Fibroblast of skin of right biceps (primary cell): ENCODE data around the gene RPS6KB2.
"Not testable (repeated sequence)": the region's sequence is repeated elsewhere in the genome, so short reads cannot be mapped to it uniquely, and the experiment has no call there.

ENCODE experiments used
- DNase-seq: peaks from one replicate; pipeline ENCODE4 v3.0.0-alpha.2; 2013

The RPS6KB2 gene

DNA sequence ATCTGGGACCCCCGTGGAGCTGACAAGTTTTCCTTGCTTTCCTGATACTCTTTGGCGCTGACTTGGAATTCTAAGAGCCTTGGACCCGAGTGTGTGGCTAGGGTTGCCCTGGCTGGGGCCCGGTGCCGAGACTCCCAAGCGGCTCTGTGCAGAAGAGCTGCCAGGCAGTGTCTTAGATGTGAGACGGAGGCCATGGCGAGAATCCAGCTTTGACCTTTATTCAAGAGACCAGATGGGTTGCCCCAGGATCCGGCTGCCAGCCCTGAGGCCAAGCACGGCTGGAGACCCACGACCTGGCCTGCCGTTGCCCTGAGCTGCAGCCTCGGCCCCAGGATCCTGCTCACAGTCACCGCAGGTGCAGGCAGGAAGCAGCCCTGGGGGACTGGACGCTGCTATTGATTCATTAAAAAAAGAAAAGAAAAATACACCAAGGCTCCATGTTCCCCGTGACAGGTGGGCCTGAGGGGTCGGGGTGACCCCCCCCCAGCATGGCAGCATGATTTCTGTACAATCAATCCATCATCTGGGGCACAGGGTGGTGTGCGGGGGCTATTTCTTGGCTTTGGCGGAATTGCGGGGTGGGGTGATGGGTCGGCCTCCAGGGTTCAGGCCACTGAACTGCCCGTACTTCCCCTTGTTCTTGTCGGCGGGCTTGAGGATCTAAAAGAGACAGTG is 30.2 kb upstream of the RPS6KB2 start:
- DNase-seq, result no peak

DNA sequence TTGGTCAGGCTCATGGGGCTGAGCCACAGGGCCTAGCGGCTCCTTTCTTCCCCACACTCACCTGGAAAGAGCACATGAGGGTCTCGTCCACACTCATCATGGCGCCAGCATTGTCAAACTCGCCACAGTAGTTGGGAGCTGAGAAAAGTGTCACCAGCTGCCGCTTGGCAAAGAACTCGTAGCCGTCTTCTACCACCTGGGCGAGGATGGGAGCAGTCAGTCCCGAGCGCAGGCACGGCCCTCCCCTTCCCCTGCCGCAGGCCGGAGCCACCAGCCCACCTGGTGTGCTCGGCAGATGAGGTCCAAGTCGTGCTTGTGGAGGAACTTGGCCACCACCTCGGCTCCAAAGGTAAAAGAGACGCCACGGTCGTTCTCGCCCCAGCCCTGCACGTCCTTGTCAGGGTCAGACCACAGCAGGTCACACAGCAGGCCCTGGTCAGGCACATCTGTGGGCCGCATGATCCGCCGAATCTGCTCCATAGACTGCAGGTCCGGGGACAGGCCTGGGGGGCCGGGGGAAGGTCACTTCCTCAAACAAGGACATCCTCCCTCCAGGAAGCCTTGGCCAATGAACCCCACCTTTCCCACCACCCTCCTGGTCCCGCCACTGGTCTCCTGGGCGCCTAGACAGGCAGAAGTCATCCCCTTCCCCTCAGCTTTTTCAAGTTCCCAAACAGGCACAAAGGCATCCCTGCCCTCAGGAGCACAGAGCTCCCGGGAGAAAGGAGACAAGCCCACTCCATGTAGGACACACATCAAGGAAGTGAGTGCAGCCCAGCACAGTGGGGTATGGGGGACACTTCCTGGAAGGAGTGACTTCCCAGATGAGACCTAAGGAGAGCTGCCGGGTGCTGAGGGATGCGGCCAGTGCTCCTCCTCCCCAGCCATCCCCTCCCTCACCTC is 29.4 kb upstream of the RPS6KB2 start:
- DNase-seq, result no peak

DNA sequence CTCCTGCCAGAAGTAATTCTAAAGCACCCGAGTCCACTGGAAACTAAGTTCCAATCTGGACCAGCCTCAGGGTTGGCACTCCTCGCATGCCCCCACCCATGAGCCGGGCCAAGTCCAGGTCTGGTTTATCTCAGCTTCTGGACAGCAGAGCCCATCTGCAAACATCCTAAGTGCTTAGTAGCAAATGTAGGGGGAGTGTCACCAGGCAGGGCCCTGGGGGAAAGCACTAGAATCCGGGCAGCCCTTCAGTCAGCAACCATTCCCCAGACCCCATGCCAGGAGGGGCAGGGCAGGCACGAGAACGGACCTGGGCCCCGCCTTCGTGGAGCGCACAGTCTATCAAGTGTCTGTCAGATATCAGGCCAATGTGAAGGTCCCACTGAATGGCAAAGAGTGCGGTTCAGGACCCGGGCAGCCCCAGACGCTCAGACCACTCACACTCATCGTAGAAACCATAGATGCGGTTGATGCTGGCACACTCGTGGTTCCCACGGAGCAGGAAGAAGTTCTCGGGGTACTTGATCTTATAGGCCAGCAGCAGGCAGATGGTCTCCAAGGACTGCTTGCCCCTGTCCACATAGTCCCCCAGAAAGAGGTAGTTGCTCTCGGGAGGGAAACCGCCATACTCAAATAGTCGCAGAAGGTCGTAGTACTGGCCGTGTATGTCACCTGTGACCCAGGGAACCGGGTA is 27.9 kb upstream of the RPS6KB2 start:
- DNase-seq, result no peak

DNA sequence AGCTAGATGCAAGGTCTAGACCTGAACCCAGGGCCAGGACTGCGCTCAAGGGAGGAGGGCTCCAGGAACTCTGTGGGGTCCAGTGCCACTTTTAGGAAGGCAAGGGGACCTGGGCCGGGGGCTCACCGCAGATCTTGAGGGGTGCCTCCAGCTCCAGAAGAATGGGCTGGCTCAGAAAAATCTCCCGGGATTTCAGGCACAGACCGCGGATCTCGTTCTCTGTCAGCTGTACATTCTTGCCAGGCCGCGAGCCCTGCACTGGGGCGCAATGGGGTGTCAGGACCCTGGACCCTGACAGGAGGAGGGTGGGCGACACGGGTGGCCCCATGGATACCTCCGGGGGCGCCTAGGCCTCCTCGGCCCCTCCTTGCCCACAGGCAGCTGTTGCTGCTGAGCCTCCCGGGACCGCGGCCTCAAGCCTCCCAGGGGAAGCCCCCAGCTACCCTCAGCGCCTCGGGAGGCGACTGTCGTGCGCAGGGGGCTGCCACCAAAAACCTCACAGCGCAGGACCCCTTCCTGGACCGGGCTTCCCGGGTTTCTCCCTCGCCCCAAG is 27.3 kb upstream of the RPS6KB2 start:
- no peak for DNase-seq

DNA sequence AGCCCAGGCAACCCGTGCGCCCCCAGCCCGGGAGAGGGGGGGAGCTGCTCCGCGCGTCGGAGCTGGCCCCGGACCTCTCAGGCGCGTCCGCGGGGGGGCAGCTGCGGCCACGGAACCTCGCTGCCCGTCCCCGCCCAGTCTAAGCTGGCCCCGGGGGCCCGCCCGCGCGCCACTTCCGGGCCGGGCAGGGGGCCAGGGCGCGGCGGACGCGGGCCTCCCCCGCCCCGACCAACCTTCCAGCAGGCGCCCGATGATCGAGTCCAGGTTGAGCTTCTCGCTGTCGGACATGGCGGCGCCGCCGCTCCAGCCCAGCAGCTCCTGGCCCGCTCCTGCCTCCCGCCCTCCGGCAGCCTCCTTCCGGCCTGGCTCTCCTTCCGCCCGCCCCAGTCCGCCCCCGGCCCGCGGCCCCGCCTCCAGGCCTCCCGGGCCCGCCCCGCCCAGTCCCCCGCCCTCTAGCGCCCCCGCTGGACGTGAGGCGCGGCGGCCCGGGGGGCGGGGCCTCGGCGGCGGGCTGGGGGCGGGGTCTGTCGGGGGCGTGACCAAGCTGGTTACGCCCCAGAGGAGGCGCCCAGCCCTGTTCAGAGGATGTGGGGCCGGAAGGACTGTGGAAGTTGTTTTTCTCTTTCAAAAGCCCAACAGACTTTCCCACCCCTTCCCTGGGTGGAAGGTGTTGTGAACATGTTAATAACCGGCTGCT is 26.7 kb upstream of the RPS6KB2 start, which contains the start of gene PPP1CA:
PPP1CA (minus strand) TSS at position 364 of the 697 bp plus-strand sequence; CDS start at position 288, 76 bp downstream.
- DNase-seq, result peak; percentile 89

DNA sequence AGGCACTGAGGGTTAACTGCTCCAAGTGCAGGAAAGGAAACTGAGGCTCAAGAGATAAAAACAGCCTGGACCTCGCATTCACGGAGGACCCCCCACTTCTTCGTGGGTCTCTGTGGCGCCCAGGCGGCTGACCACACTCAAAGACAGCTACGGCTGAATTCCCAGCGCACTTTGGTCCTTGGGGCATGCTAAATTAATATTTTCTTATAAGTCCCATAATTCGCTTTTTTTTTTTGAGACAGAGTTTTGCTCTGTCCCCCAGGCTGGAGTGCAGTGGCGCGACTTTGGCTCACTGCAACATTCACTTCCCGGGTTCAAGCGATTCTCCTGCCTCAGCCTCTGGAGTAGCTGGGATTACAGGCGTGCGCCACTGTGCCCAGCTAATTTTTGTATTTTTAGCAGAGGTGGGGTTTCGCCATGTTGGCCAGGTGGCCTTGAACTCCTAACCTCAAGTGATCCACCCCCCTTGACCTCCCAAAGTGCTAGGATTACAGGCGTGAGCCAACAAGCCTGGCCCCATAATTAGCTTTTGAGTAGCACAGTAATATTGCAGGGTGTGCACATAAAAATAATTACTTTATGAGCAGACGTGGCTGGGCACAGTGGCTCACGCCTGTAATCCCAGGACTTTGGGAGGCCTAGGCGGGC is 26.0 kb upstream of the RPS6KB2 start:
- not testable (repeated sequence) for DNase-seq

DNA sequence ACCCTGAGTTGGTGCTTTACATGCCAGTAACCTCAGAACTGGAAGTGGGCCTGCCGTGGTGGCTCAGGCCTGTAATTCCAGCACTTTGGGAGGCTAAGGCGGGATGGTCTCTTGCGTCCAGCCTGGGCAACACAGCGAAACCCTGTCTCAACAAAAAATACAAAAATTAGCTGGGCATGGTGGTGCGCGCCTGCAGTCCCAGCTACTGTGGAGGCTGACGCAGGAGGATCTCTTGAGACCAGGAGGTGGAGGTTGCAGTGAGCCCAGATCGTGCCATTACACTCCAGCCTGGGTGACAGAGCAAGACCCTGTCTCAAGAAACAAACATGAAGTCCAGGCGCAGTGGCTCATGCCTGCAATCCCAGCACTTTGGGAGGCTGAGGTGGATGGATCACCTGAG is 25.2 kb upstream of the RPS6KB2 start:
- not testable (repeated sequence) for DNase-seq

DNA sequence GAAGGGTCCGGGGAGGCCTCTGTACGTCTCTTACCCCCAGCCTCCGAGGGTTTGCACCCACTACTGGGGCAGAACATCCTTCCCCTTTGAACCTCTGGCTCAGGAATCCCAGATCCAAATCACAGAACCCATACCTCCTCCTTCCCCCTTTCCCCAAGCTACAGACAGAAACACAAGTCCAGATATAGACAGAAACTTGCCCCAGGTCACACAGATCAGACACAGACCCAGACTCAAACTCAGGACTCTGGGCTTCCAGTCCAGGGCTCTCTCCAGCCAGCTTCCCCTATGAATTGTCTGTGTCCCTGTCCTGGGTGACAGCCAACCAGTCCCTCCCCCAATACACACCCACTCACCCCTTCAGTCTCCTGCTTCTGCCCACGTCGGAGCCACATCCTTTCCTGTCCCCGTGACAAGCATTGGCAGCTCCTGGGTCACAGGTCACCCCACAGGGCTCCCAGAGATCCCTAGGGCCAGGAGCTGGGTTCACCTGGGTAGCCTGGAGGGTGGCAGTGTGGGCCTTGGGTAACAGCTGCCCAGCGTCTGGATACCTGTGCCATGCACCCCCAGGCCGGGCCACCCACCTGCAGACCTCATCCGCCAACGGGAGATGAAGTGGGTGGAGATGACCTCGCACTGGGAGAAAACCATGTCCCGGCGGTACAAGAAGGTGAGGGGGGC is 23.6 kb upstream of the RPS6KB2 start:
- DNase-seq, result no peak

DNA sequence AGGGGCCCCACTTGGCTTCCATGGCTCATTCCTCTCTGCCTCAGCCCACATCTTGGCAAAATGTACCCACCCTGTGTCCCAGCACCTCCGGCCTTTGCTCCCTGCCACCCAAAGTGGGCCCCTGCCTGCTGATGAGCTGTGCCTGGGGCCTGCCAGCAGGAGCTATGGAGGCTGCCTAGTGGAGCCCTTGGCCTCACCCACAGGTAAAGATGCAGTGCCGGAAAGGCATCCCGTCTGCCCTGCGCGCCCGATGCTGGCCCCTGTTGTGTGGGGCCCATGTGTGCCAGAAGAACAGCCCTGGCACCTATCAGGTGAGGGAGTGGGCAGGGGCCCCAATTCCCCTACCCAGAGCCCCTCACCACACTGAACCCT is 23.1 kb upstream of the RPS6KB2 start:
- no peak for DNase-seq

DNA sequence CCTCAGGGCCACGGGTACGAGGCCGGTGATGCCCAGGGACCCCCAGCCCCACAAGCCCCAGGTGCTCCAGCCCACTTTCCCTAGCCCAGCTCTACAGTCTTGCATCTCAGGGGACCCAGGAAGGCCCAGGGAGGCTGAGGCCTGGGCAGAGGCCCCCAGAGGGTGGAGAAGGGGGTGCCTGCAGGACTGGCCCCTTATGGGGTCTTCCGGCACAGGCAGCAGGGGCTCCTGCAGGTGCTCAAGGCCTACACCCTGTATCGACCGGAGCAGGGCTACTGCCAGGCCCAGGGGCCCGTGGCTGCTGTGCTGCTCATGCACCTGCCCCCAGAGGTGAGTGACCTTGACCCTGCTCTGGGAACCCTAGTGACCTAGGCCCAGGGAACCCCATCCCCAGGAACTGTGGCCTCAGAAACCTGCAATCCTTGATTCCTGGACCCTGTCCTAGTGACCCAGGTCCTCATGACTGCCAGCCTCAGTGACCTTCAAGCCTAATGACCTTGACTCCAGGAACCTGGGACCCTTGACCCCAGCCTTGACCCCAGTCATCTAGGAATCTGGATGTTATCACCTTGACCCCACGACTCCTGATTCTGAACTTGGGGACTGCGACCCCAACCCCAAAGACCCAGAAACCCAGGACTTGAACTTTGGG is 22.5 kb upstream of the RPS6KB2 start:
- DNase-seq, result no peak

DNA sequence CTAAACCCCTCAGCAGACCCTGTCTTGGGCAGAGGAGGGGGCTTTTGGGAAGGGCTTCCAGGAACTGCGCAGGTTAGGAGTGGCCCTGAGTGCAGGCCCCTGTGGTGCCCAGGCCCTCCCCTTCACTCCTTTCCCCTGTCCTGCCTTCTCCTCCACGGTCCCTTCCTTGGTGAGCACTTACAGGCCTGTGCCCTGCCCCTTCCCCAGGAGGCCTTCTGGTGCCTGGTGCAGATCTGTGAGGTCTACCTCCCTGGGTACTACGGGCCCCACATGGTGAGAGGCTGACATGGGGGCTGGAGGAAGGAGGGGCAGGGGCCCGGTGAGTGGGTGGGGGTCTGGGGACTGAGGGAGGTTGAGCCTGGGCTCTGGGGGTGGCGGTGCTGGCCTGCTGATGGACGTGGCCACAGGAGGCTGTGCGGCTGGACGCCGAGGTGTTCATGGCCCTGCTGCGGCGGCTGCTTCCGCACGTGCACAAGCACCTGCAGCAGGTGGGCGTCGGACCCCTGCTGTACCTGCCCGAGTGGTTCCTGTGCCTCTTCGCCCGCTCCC is 21.8 kb upstream of the RPS6KB2 start:
- DNase-seq, result no peak

DNA sequence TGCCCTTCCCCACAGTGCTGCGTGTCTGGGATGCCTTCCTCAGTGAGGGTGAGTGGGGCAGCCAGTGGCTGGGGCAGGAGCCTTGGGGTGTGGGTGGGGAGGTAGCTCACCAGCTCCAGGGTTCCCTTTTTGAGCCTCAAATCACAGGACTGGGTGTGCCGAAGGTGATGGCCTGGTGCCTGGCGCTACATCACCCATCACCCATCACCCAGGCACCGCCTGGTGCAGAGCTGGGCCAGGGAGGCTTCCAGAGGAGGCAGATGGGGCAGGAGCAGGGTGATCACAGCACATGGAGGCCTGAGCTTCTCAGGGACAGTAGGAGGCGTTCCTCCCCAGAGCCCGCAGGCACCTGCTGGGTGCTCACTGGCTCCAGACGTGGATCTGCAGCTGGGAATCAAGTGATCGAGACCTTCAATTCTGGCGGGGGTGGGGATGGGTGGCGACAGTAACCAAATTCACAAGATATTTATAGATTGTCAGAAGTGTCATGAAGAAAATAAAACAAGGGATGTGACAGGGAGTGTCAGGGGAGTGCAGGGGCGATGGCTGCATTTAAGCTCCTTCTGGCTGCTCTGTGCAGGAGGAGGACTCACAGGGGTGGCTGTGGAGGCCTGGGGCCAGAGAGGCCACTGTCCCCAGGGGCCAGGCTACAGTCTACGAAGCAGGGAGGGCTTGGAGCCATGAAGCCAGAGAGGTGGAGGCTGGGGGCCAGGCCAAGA is 21.2 kb upstream of the RPS6KB2 start:
- no peak for DNase-seq

DNA sequence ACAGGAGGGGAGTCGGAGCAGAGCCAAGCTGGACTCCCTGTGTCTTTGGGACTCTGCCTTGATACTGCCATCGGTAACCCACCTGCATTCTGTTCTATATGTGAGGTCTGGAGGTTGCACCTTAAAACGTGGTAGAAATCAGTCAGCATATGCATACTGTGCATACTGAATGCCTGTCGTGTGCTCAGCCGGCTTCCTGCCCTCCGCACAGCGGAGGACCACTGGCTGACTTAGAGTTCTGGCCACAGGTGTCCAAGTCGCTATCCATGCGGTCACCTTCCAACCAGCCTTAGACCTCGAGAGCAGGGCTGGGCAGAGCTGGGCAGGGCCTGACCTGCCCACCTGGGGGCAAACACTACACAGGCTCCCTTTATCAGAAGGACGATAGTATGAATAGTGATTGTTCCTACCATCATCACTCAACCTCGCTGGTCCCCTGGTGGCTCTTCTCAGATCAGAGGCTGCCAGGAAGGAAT is 20.6 kb upstream of the RPS6KB2 start:
- DNase-seq, result no peak

DNA sequence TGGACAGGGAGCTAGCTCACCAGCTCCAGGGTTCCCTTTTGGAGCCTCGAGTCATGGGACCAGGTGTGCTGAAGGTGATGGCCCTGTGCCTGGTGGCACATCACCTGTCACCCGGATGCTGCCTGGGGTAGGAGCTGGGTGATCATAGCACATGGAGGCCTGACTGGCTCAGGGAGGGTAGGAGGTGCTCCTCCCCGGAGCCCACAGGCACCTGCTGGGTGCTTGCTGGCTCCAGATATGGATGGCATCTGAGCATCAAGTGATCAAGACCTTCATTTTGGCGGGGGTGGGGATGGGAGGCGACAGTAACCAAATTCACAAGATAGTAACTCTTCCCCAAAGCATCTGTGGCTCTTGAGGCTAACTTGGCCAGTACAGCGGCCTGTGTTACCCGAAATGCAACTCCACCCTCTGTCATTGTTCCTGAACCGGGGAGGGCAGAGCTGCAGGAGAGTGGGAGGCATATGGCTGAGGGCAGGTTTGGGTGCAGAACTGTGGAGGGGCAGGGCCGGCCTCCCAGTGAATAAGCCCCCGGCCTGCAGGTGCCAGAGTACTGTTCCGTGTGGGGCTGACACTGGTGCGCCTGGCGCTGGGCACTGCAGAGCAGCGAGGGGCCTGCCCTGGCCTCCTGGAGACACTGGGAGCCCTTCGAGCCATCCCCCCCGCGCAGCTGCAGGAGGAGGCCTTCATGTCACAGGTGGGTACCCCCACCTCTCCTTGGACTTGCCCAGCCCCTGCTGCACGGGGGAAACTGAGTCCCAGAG is 19.7 kb upstream of the RPS6KB2 start:
- no peak for DNase-seq

DNA sequence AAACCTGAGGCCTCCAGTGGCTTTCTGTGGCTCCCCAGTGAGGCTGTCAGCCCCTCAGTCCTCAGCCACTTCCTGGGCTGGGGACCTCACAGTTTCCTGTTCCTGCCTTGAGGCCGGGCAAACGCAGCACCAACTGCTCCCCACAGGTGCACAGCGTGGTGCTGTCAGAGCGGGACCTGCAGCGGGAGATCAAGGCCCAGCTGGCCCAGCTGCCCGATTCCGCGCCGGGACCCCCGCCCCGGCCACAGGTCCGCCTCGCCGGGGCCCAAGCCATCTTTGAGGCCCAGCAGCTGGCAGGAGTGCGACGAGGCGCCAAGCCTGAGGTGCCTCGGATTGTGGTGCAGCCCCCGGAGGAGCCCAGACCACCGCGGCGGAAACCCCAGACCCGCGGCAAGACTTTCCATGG is 19.0 kb upstream of the RPS6KB2 start:
- no peak for DNase-seq

DNA sequence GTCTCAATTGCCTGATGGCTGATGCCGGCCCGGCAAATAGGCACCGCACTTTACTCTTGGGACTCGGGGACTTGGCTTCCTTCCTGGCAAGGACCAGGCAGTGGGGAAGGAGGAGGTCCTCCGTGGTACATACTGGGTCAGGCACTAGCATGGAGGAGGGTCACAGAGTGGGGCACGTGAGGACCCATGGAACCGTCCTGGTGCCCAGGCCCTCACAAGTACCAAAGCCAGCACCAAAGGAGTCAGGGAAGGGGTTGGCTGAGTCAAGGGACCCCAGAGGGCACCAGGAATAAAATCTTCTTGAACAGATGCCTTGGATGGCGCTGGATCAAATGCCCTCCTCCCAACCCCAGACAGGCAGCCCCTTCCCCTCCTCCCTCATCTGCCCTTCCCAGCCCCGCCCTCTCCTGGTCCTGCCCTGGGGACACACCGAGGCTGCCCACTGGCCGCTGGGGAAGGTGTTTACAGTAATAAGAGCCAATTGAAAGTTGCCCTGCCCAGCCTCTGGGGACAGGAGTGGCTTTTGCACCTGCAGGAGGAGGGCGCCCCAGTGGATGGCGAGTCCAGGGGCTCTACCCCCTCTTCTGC is 18.4 kb upstream of the RPS6KB2 start:
- no peak for DNase-seq

DNA sequence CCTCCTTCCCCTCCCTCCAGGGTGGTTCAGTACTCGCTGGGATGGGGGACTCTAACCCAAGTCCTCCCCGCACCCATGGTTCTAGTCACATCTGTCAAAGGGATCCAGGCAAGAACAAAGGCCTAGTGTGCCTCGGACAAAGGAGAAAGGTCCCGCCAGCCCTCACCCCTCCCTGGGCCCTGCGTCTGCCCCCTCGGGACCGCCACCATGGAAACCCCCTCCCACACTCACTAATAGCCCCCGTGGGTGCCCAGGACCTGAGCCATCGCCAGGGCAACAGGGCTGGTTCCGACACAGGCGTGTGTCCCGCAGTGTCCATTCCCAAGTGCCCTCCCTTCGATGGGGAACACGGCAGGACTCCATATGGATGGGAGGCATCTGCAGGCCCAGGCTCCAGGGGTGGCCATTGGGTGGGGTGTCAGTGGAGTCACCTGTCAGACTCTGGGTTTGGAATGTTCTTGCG is 17.9 kb upstream of the RPS6KB2 start:
- no peak for DNase-seq

DNA sequence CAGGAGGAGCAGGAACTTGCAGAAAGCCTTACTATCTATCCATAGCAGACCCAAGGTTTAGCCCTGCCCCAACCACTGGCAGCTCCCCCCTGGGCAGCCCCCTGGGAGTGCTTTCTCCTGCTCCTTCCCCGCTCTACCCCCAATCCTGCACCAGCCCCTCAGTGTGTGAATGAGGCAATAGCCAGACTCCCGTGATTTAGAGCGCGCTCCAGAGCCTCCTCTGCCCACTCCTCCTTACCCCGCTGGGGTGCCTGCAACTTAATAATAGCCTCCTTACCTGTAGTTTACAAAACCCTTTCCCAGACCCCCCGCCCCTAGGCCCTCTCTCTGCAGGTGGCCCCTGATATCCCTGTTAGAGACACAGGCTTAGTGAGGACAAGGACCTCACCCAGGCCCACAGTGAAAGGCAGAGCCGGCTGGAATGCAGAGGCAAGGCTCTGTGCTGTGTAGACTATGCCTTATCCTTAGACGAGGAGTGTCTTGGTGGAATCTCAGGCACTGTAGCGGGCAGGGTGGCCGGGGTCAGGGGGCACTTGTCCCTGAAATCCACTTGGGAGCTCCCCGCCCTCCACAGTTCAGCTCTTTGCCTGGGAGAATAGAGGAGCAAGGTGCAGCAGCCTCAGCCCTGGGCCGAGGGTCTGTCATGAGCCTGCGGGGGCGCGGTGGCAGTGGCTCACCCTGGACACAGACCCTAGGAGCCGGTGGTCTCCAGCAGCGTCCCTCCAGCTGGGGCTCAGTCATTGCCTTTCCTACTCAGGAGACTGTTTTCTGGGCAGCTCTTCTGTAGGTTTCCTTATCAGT is 17.1 kb upstream of the RPS6KB2 start:
- DNase-seq, result no peak
